ENCODE measurements around the gene CDHR2. TPM values are rescaled to one million over a fixed set of nuclear protein-coding genes. Genes with fewer than 3 reads are reported as not detected.

The CDHR2 gene
- total RNA-seq, 4 donors from 2014 or later: 0.07 to 0.27 (median 0.20) TPM; not detected in 1

DNA sequence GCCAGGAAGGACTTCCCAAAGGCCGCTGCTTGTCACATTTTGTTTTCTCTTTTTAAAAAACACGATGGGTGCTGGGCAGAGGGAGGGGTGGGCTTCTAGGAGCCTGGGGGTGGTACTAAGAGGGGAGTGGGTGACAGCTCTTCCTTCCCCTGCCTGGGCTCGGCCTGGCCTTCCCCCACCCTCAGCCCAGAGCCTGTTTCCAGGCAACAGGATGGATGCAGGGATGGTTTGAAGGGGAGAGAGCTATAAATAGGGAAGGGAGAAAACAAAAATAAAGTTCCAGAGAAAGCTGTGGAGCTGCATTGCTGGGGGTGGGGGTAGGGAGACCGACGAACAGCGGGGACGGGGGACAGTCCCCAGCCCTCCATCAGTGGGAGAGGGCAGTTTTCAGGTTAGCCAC is 67.4 kb downstream of the CDHR2 start:
- DNase-seq (no peak), ATAC-seq (no peak)
- in situ Hi-C loops (cut with MboI; ENCODE audit: low sequenced_read_pairs in 4 of 4) (no loop called here), intact Hi-C loops (cut with DNase I; ENCODE audit: low total_unique reads) (no loop called here)
- no peaks in the 10 kb centered on the region for H3K9me3 ChIP-seq
- H3K4me1 ChIP-seq: peaks cover 20 to 22% of the 10 kb centered on the region in 2 donors
- H3K36me3 ChIP-seq: no peaks in the 10 kb centered on the region
- H3K4me3 ChIP-seq: no peak overlapping the region
- TF ChIP-seq POLR2A (IDR thresholded peaks at IDR 0.05): no peak
- TF ChIP-seq, protein P1, sequence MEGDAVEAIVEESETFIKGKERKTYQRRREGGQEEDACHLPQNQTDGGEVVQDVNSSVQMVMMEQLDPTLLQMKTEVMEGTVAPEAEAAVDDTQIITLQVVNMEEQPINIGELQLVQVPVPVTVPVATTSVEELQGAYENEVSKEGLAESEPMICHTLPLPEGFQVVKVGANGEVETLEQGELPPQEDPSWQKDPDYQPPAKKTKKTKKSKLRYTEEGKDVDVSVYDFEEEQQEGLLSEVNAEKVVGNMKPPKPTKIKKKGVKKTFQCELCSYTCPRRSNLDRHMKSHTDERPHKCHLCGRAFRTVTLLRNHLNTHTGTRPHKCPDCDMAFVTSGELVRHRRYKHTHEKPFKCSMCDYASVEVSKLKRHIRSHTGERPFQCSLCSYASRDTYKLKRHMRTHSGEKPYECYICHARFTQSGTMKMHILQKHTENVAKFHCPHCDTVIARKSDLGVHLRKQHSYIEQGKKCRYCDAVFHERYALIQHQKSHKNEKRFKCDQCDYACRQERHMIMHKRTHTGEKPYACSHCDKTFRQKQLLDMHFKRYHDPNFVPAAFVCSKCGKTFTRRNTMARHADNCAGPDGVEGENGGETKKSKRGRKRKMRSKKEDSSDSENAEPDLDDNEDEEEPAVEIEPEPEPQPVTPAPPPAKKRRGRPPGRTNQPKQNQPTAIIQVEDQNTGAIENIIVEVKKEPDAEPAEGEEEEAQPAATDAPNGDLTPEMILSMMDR (IDR thresholded peaks at IDR 0.05 in 4 of 5, conservative IDR thresholded peaks at IDR 0.05 in 1 of 5): no peak
- H3K27me3 ChIP-seq: peaks cover 26 to 38% (median 32%) of the 10 kb centered on the region in 3 donors
- H3K27ac ChIP-seq: no peak overlapping the region

DNA sequence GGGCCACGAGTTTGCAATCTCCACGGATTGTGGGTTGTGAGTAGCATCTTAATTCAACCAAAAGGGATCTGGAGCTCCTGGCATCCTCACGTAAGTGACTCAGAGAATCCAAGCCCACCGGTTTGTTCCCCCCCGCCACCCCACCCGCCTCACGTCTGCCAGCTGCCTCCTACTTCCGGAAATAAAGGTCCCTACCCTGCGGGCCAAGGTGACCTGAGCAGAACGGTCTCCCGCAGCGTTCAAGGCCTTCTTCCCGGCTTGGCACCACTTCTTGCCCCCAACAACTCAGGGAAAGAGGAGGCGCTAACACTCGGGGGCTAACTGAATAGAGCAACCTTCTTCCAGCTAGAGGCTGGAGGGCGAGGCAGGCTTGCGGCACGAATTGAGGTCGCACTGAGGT is 69.6 kb downstream of the CDHR2 start:
- H3K36me3 ChIP-seq: no peaks in the 10 kb centered on the region
- DNase-seq: no peak
- peaks cover 27% of the 10 kb centered on the region in 2 donors for H3K4me1 ChIP-seq
- H3K9me3 ChIP-seq: no peaks in the 10 kb centered on the region
- intact Hi-C loops (cut with DNase I; ENCODE audit: low total_unique reads): no loop called here
- in situ Hi-C loops (cut with MboI; ENCODE audit: low sequenced_read_pairs in 4 of 4): no loop called here
- H3K4me3 ChIP-seq: peak overlapping the region in 1 of 4 donors; percentile 15
- TF ChIP-seq POLR2A (IDR thresholded peaks at IDR 0.05): no peak
- TF ChIP-seq, protein P1 (IDR thresholded peaks at IDR 0.05 in 4 of 5, conservative IDR thresholded peaks at IDR 0.05 in 1 of 5): no peak
- ATAC-seq: no peak
- no peak overlapping the region for H3K27ac ChIP-seq
- peaks cover 22 to 38% (median 32%) of the 10 kb centered on the region in 3 donors for H3K27me3 ChIP-seq

DNA sequence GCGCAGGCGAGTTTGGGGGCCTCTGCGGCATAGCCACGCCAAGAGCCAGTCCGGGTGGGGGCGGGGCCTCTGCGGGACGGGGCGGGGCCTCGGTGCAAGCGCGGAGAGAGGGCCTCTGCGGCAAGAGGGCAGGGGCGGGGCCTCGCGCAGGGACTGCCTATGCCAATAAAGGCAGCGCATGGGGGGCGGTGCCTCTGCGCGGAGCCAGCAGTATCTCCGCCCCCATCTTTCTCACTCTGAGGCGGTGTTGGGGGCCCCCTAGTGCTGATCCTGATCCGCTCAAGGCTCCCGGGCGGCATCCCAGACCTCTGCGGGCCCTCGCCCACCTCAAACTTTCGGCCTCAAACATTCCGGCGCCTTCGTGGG is 70.0 kb downstream of the CDHR2 start:
- TF ChIP-seq POLR2A (IDR thresholded peaks at IDR 0.05): no peak
- TF ChIP-seq, protein P1 (IDR thresholded peaks at IDR 0.05 in 4 of 5, conservative IDR thresholded peaks at IDR 0.05 in 1 of 5): peak in 1 of 5 experiments; percentile 46
- H3K27ac ChIP-seq: no peak overlapping the region
- no peaks in the 10 kb centered on the region for H3K9me3 ChIP-seq
- intact Hi-C loops (cut with DNase I; ENCODE audit: low total_unique reads) (no loop called here), in situ Hi-C loops (cut with MboI; ENCODE audit: low sequenced_read_pairs in 4 of 4) (no loop called here)
- H3K4me3 ChIP-seq: peak overlapping the region in 3 of 4 donors; percentile 15 to 40 (median 29)
- peaks cover 22 to 38% (median 32%) of the 10 kb centered on the region in 3 donors for H3K27me3 ChIP-seq
- peak; percentile 35 to 52 for DNase-seq
- peak; percentile 27 to 32 for ATAC-seq
- H3K36me3 ChIP-seq: no peaks in the 10 kb centered on the region
- peaks cover 27% of the 10 kb centered on the region in 2 donors for H3K4me1 ChIP-seq

DNA sequence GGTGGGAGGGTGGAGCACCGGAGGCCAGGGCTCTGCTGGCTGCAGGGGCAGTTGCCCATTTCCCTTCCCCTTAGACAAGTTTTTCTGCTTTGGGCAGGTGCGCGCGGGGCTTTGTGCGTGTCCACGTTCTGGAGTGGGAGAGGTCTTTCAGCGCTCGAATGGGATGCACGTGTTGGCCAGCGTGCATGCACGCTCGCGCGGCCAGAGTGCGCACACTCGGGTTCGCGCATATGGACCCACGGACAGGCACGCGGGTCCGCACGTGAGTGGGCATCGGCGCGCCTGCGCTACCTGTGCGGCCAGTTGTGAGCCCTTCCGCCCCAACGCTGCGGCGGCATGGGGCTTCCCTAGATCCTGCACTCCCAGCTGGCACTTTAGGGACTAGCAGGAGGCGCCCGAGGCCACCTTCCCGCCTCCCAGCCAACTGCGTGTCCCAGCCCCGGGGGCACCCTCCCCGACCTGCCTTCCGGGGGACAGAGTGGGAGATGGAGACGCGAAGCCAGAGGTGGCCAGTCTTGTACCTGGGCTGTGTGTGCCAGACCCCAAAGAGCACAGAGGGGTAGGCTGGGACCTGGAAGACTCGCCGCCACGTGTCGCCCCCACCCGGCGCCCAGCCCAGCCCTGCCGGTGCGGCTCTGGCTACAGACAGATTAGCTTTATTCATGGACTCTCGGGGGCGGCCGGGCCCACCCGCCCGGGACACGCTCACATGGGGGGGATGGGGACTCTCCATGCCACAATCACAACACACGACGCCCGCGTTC is 70.6 kb downstream of the CDHR2 start:
- peak overlapping the region in 3 of 4 donors; percentile 15 to 40 (median 29) for H3K4me3 ChIP-seq
- DNase-seq: no peak
- peaks cover 22 to 37% (median 32%) of the 10 kb centered on the region in 3 donors for H3K27me3 ChIP-seq
- TF ChIP-seq POLR2A (IDR thresholded peaks at IDR 0.05): no peak
- TF ChIP-seq, protein P1 (IDR thresholded peaks at IDR 0.05 in 4 of 5, conservative IDR thresholded peaks at IDR 0.05 in 1 of 5): no peak
- no peak overlapping the region for H3K27ac ChIP-seq
- no peak for ATAC-seq
- peaks cover 27% of the 10 kb centered on the region in 2 donors for H3K4me1 ChIP-seq
- intact Hi-C loops (cut with DNase I; ENCODE audit: low total_unique reads) (no loop called here), in situ Hi-C loops (cut with MboI; ENCODE audit: low sequenced_read_pairs in 4 of 4) (no loop called here)
- H3K36me3 ChIP-seq: no peaks in the 10 kb centered on the region
- H3K9me3 ChIP-seq: no peaks in the 10 kb centered on the region

All from gastrocnemius medialis (tissue), 4 donors.